OCI-LY3 (cell line): ENCODE measurements around the gene STRADB.

Experiments
- CTCF ChIP-seq: fragments of 200-600, 300-600 bp; sonication (generic); IDR thresholded peaks from 2 replicates; pipeline ENCODE4 v1.5.1; 2014; ENCODE audit warnings: antibody characterized with exemption, low read length, low read depth
- EZH2phosphoT487 ChIP-seq: fragments of 200-600 bp; shearing (Covaris generic); IDR thresholded peaks from 2 replicates; pipeline ENCODE4 v1.6.1; 2018; ENCODE audit warnings: antibody characterized with exemption, mixed run types, low read depth

- no peak for TF ChIP-seq CTCF
- no peak for TF ChIP-seq EZH2phosphoT487
Observed at GRCh38 chr2:201490291-201490690, 38.8 kb downstream of the STRADB start.
